GM12878 (cell line): Measurements from ENCODE around the gene RREB1. TPM values are rescaled to one million over a fixed set of nuclear protein-coding genes. Genes with fewer than 3 reads are reported as not detected.

Source experiments
- ATAC-seq: fragments of 200-7000 bp; cut with Tn5 transposase; 3 replicates; pipeline ENCODE4 v1.9.1; 2020; ENCODE audit warnings: mild to moderate bottlenecking, moderate library complexity
- BruUV-seq: library from RNA; stranded (reverse); fragments of 400-500 nt; replicated peaks from 2 replicates; lab custom pipeline; 2021; lab: Mats Ljungman, UMichigan
- CTCF ChIA-PET: fragments of 300-600 bp; sonication (Branson Sonifier 250); formaldehyde crosslinking; extraction: SDS; loops from one replicate; lab custom pipeline; 2021; ENCODE audit warnings: inconsistent platforms; lab: Yijun Ruan, JAX
- POLR2A ChIA-PET: fragments of 350-600 bp; formaldehyde crosslinking; extraction: SDS; loops from one replicate; lab custom pipeline; 2021; ENCODE audit warnings: inconsistent platforms; lab: Charles Lee
- RAD21 ChIA-PET: fragments of 300-600 bp; sonication (Branson Sonifier 250); formaldehyde crosslinking; loops from one replicate; lab custom pipeline; 2023; ENCODE audit warnings: antibody characterized with exemption; ENCODE audit not compliant: unreplicated experiment; lab: Charles Lee
- SMC1A ChIA-PET: fragments of 300-600 bp; sonication (Branson Sonifier 250); formaldehyde crosslinking; loops from one replicate; lab custom pipeline; 2023; ENCODE audit not compliant: unreplicated experiment, uncharacterized antibody; lab: Charles Lee
- DNase-seq: peaks from one replicate; pipeline ENCODE4 v3.0.0-alpha.2; 2011; ENCODE audit warnings: low read depth, low spot score
- FAIRE-seq: peaks from 3 replicates; lab custom pipeline; 2011; peaks lifted over from hg19 to GRCh38; lab: Jason Lieb, UNC
- H2AFZ ChIP-seq: 2 replicates; pipeline ENCODE4 v1.6.0; 2011; ENCODE audit warnings: low read depth, low read length, control low read depth; ENCODE audit not compliant: control insufficient read depth
- H3K27ac ChIP-seq: 2 replicates; pipeline ENCODE4 v1.5.1; 2011; ENCODE audit warnings: control low read depth; ENCODE audit not compliant: control insufficient read depth, insufficient read depth
- H3K27me3 ChIP-seq, 2 experiments: replicated peaks in 1 of 2; 2 replicates each; pipeline versions ENCODE4 v1.6.0 to v1.6.1; 2011; ENCODE audit warnings: low read length in 1 of 2; ENCODE audit not compliant: control insufficient read depth in 2 of 2, insufficient read depth in 2 of 2
- H3K36me3 ChIP-seq, 2 experiments: 2 replicates each; pipeline ENCODE4 v1.5.1; 2011; ENCODE audit warnings: low read length in 1 of 2; ENCODE audit not compliant: control insufficient read depth in 2 of 2, insufficient read depth in 2 of 2
- H3K4me1 ChIP-seq: 2 replicates; pipeline ENCODE4 v1.6.1; 2011; ENCODE audit warnings: mild to moderate bottlenecking, low read length, moderate library complexity, mixed read lengths; ENCODE audit not compliant: control insufficient read depth, insufficient read depth
- H3K4me2 ChIP-seq: 2 replicates; pipeline ENCODE4 v1.6.0; 2011; ENCODE audit warnings: control low read depth; ENCODE audit not compliant: control insufficient read depth, insufficient read depth
- H3K4me3 ChIP-seq: fragments of 200-600 bp; sonication (generic); 2 replicates; pipeline ENCODE4 v1.5.1; 2016
- H3K79me2 ChIP-seq: 2 replicates; pipeline ENCODE4 v1.6.0; 2011; ENCODE audit warnings: low read length; ENCODE audit not compliant: control insufficient read depth, insufficient read depth
- H3K9ac ChIP-seq: 2 replicates; pipeline ENCODE4 v1.8.0; 2011; ENCODE audit warnings: low read length, control low read depth, mixed read lengths; ENCODE audit not compliant: control insufficient read depth, insufficient read depth
- H3K9me3 ChIP-seq: replicated peaks from 3 replicates; pipeline ENCODE4 v1.5.1; 2011; ENCODE audit warnings: mild to moderate bottlenecking, low read length; ENCODE audit not compliant: control insufficient read depth, insufficient read depth
- H4K20me1 ChIP-seq: 2 replicates; pipeline ENCODE4 v1.6.0; 2011; ENCODE audit not compliant: control insufficient read depth, insufficient read depth
- BMI1 ChIP-seq: fragments of 450-650 bp; IDR thresholded peaks from 2 replicates; pipeline ENCODE4 v1.6.1; 2016; ENCODE audit warnings: mild to moderate bottlenecking, moderate library complexity, borderline replicate concordance
- LARP7 ChIP-seq: fragments of 450-650 bp; IDR thresholded peaks from 2 replicates; pipeline ENCODE4 v1.6.1; 2017; ENCODE audit warnings: mild to moderate bottlenecking
- NRF1 ChIP-seq: conservative IDR thresholded peaks from 2 replicates; pipeline ENCODE4 v1.6.1; 2011; ENCODE audit warnings: mild to moderate bottlenecking, low read depth, low read length, improper control_type of control experiment
- SIX5 ChIP-seq: IDR thresholded peaks from 2 replicates; pipeline ENCODE4 v1.6.1; 2011; ENCODE audit warnings: mild to moderate bottlenecking, low read depth, low read length, moderate library complexity; ENCODE audit not compliant: severe bottlenecking
- SMAD1 ChIP-seq: fragments of 450-650 bp; IDR thresholded peaks from 2 replicates; pipeline ENCODE4 v1.6.1; 2018; ENCODE audit warnings: mild to moderate bottlenecking, low read depth; ENCODE audit not compliant: partially characterized antibody
- SMARCA5 ChIP-seq: fragments of 450-650 bp; IDR thresholded peaks from 2 replicates; pipeline ENCODE4 v1.6.1; 2017; ENCODE audit warnings: mild to moderate bottlenecking
- TCF12 ChIP-seq: IDR thresholded peaks from 2 replicates; pipeline ENCODE4 v1.6.1; 2011; ENCODE audit warnings: low read depth, mild to moderate bottlenecking, low read length
- TCF7 ChIP-seq: IDR thresholded peaks from 2 replicates; pipeline ENCODE4 v1.6.1; 2014; ENCODE audit warnings: antibody characterized with exemption, borderline replicate concordance
- ZNF207 ChIP-seq: fragments of 450-650 bp; IDR thresholded peaks from 2 replicates; pipeline ENCODE4 v1.6.1; 2014; ENCODE audit warnings: antibody characterized with exemption, mild to moderate bottlenecking, borderline replicate concordance
- in situ Hi-C: fragments of 300-500 bp; cut with MboI; formaldehyde crosslinking; loops from 9 replicates; pipeline ENCODE4 v1.14.3; 2018; ENCODE audit warnings: mixed read lengths
- intact Hi-C: fragments of 100-400 bp; cut with micrococcal nuclease; formaldehyde crosslinking; loops from one replicate; pipeline ENCODE4 v1.14.2; 2022; ENCODE audit not compliant: unreplicated experiment
- polyA plus RNA-seq, 11 experiments: library from polyadenylated mRNA; depleted of rRNA in 4 of 11; unstranded in 6 of 11; stranded (reverse) in 5 of 11; fragments of >200 nt; fragmentation: Nextera tagmentation in 4 of 11; fragmentation: Illumina TruSeq in 1 of 11; extraction: Ambion mirVana in 4 of 11; extraction: Trizol in 1 of 11; gene quantifications; 1 replicate in 1 of 11; 2 replicates in 10 of 11; pipeline versions ENCODE4 v1.2.1 to v1.2.3, GENCODE V29; 2011 to 2016; ENCODE audit warnings: inconsistent platforms in 2 of 11, missing spikeins in 2 of 11, low read depth in 1 of 11
- total RNA-seq, 4 experiments: library from RNA; depleted of rRNA in 3 of 4; stranded (reverse); fragments of >200 nt in 3 of 4; fragmentation: Illumina TruSeq in 1 of 4; extraction: Trizol in 1 of 4; gene quantifications; 2 replicates each; pipeline versions ENCODE4 v1.2.1 to v1.2.3, GENCODE V29; 2013 to 2021
- TF ChIP-seq, protein P1 (sequence below): IDR thresholded peaks from 2 replicates; pipeline ENCODE4 v1.6.1; 2011; ENCODE audit warnings: low read depth, low read length, improper control_type of control experiment, borderline replicate concordance

RREB1 gene
- total and polyA plus RNA-seq, 10 of the 15 experiments (the other 5 are each of a cell fraction or from before 2014, with no cell fraction given): 1.9 to 30.3 (median 8.6) TPM

DNA sequence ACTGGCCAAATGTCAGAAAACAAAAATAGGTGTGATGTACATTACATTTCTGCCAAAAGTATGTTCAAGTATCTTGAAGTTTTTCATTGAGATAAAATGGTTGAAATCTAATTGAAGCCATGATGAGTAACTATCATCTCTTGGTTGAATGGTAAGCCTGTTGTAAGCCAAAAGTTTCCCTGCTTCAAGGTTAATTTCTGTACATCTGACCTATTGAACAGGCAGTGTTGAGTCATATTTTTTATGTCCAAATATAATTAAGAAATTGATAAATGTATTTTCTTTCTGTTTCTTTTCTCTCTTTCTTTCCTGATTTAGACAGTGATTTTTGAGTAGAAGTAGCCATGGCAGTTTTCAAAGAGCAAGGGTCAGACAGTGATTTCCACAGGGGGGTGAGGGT lies 4.4 kb downstream of the RREB1 start:
- DNase-seq: no peak
- ATAC-seq: no peak
- Histone ChIP-seq H3K9ac (peak overlapping the region; percentile 26; the same call in 1 of the 2 replicates), H3K4me2 (peak overlapping the region; percentile 90), H3K4me3 (peak overlapping the region; percentile 72), H3K36me3 (peaks cover 0 to 2% of the 10 kb centered on the region in 2 experiments; a peak in 1 of 4 replicates), H3K27ac (peak overlapping the region; percentile 20; the same call in 1 of the 2 replicates), H3K9me3 (no peaks in the 10 kb centered on the region), H3K4me1 (peaks cover 28% of the 10 kb centered on the region), H4K20me1 (peaks cover 10% of the 10 kb centered on the region), H2AFZ (no peak overlapping the region), H3K79me2 (peaks cover 99% of the 10 kb centered on the region), H3K27me3 (no peaks in the 10 kb centered on the region)
- CTCF ChIA-PET: interaction anchor here (1.2 to 3.7 kb wide), 5 partner anchors 25 to 436 kb away, joined by 3 to 18 read pairs (median 6); no protein-coding TSS in a partner anchor
- peak; percentile 7 for FAIRE-seq
- TF ChIP-seq SIX5 (no peak), BMI1 (no peak), SMARCA5 (no peak), TCF7 (no peak), TCF12 (no peak), SMAD1 (no peak), ZNF207 (no peak), LARP7 (no peak), NRF1 (no peak)
- TF ChIP-seq, protein P1, sequence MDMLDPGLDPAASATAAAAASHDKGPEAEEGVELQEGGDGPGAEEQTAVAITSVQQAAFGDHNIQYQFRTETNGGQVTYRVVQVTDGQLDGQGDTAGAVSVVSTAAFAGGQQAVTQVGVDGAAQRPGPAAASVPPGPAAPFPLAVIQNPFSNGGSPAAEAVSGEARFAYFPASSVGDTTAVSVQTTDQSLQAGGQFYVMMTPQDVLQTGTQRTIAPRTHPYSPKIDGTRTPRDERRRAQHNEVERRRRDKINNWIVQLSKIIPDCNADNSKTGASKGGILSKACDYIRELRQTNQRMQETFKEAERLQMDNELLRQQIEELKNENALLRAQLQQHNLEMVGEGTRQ: no peak
- intact Hi-C loops (loop anchor here (2.0 kb wide), 1 partner anchor 23 kb away; no protein-coding TSS in a partner anchor), in situ Hi-C loops (no loop called here)
- RAD21 ChIA-PET: interaction anchor here (0.8 to 5.6 kb wide), 6 partner anchors 24 to 313 kb away, joined by 3 to 62 read pairs (median 15); no protein-coding TSS in a partner anchor
- TSS peak; percentile 10 for BruUV-seq
- POLR2A ChIA-PET: interaction anchor here (0.7 to 2.1 kb wide), 7 partner anchors 8 to 40 kb away, joined by 3 to 8 read pairs (median 4); no protein-coding TSS in a partner anchor
- SMC1A ChIA-PET: interaction anchor here (0.8 to 10.2 kb wide), 11 partner anchors 9 to 46 kb away, joined by 3 to 94 read pairs (median 6); no protein-coding TSS in a partner anchor
